Measurements from ENCODE around the gene ANTXRL. TPM values are rescaled to one million over a fixed set of nuclear protein-coding genes. Genes with fewer than 3 reads are reported as not detected.
"Not testable (repeated sequence)": the region's sequence is repeated elsewhere in the genome, so short reads cannot be mapped to it uniquely, and the experiment has no call there.

The ANTXRL gene
- total RNA-seq, 1 donor from 2014 or later = not detected

- Mint-ChIP-seq H3K9me3 (ENCODE audit: low read depth) (no peaks in the 10 kb centered on the region), H3K27ac (ENCODE audit: unreplicated experiment) (no peak overlapping the region), H3K27me3 (ENCODE audit: low read depth) (peaks cover 2% of the 10 kb centered on the region), H3K4me3 (ENCODE audit: unreplicated experiment) (no peak overlapping the region), H3K36me3 (ENCODE audit: low read depth) (no peaks in the 10 kb centered on the region), H3K4me1 (ENCODE audit: low read depth) (peaks cover 19% of the 10 kb centered on the region)
- DNase-seq (ENCODE audit: low spot score) = no peak
- TF ChIP-seq CTCF (IDR thresholded peaks at IDR 0.05) = no peak
These were observed 22.1 kb downstream of the ANTXRL start for GRCh38 chr10:46308666-46309450.

GRCh38 chr10:46309511-46310142 is 22.8 kb downstream of the ANTXRL start:
- no peak for TF ChIP-seq CTCF (IDR thresholded peaks at IDR 0.05)
- DNase-seq (ENCODE audit: low spot score) = no peak
- Mint-ChIP-seq H3K4me1 (ENCODE audit: low read depth) (peaks cover 11% of the 10 kb centered on the region), H3K36me3 (ENCODE audit: low read depth) (no peaks in the 10 kb centered on the region), H3K4me3 (ENCODE audit: unreplicated experiment) (no peak overlapping the region), H3K9me3 (ENCODE audit: low read depth) (no peaks in the 10 kb centered on the region), H3K27me3 (ENCODE audit: low read depth) (peaks cover 2% of the 10 kb centered on the region), H3K27ac (ENCODE audit: unreplicated experiment) (no peak overlapping the region)

- H3K4me3 Mint-ChIP-seq (ENCODE audit: unreplicated experiment) = no peak overlapping the region
- no peak for DNase-seq (ENCODE audit: low spot score)
- no peak overlapping the region for H3K27ac Mint-ChIP-seq (ENCODE audit: unreplicated experiment)
- H3K27me3 Mint-ChIP-seq (ENCODE audit: low read depth) = peaks cover 2% of the 10 kb centered on the region
- H3K36me3 Mint-ChIP-seq (ENCODE audit: low read depth) = no peaks in the 10 kb centered on the region
- peaks cover 9% of the 10 kb centered on the region for H3K4me1 Mint-ChIP-seq (ENCODE audit: low read depth)
- H3K9me3 Mint-ChIP-seq (ENCODE audit: low read depth) = no peaks in the 10 kb centered on the region
- TF ChIP-seq CTCF (IDR thresholded peaks at IDR 0.05) = no peak
These were observed 23.3 kb downstream of the ANTXRL start for GRCh38 chr10:46310143-46310514.

- Mint-ChIP-seq H3K4me3 (ENCODE audit: unreplicated experiment) (no peak overlapping the region), H3K27me3 (ENCODE audit: low read depth) (no peaks in the 10 kb centered on the region), H3K4me1 (ENCODE audit: low read depth) (peaks cover 2% of the 10 kb centered on the region), H3K36me3 (ENCODE audit: low read depth) (no peaks in the 10 kb centered on the region), H3K27ac (ENCODE audit: unreplicated experiment) (no peak overlapping the region), H3K9me3 (ENCODE audit: low read depth) (no peaks in the 10 kb centered on the region)
- no peak for DNase-seq (ENCODE audit: low spot score)
- no peak for TF ChIP-seq CTCF (IDR thresholded peaks at IDR 0.05)
These were observed 24.1 kb downstream of the ANTXRL start for GRCh38 chr10:46310851-46311250.

GRCh38 chr10:46311501-46311951 is 24.7 kb downstream of the ANTXRL start:
- DNase-seq (ENCODE audit: low spot score) = no peak
- no peak overlapping the region for H3K4me3 Mint-ChIP-seq (ENCODE audit: unreplicated experiment)
- no peaks in the 10 kb centered on the region for H3K9me3 Mint-ChIP-seq (ENCODE audit: low read depth)
- no peak overlapping the region for H3K27ac Mint-ChIP-seq (ENCODE audit: unreplicated experiment)
- no peak for TF ChIP-seq CTCF (IDR thresholded peaks at IDR 0.05)
- no peaks in the 10 kb centered on the region for H3K4me1 Mint-ChIP-seq (ENCODE audit: low read depth)
- H3K36me3 Mint-ChIP-seq (ENCODE audit: low read depth) = no peaks in the 10 kb centered on the region
- no peaks in the 10 kb centered on the region for H3K27me3 Mint-ChIP-seq (ENCODE audit: low read depth)

GRCh38 chr10:46311961-46312431 is 25.2 kb downstream of the ANTXRL start:
- not testable (repeated sequence) for H3K27ac Mint-ChIP-seq (ENCODE audit: unreplicated experiment); H3K4me1 Mint-ChIP-seq (ENCODE audit: low read depth); H3K9me3 Mint-ChIP-seq (ENCODE audit: low read depth); DNase-seq (ENCODE audit: low spot score); H3K36me3 Mint-ChIP-seq (ENCODE audit: low read depth); H3K27me3 Mint-ChIP-seq (ENCODE audit: low read depth); H3K4me3 Mint-ChIP-seq (ENCODE audit: unreplicated experiment)

Measured in chondrocyte (in vitro differentiated cells).